ENCODE measurements around the gene PAFAH1B1.
A peak's percentile ranks its signal among the peaks of the same experiment; 100 is the strongest.

The PAFAH1B1 gene

DNA sequence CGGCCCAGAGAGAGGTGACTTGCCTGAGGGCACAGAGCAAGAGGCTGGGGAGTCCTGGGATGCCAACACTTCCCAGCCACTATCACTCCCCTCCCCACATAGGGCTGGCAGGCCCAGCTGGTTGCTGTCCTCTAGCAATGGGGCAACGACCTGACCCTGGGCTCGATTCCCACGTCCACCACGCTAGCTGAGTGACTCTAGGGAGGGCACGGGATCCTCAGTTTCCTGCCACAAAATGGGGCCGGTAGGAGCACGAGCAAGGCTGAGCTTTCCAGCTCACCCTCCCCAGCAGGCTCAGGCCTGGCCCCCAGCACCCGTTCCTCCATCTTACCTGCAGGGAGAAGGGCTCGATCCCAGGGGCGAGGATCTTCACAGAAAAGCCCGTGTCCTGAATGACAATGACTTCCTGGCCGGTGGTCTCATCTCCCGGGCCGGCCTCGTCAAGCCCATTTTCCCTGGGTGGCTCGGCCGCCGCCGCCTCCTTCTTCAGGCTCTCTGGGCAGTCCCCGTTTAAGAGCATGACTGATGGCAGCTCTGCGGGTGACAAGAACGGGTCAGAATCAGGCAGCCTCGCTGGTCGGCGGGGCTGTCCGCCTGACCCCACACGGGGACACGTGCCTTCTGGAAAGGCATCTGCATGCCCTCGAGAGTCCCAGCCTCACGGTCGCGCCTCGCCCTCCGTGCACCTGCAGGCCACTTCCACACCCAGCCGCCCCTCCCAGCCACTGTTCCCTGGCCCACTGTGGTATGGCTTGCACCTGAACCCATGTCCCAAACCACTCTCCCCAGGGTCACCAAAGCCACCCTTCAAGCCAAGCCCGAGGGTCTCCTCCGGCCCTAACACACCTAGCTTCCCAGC is 110.8 kb downstream of the PAFAH1B1 start:
- DNase-seq (ENCODE audit: low spot score): no peak

DNA sequence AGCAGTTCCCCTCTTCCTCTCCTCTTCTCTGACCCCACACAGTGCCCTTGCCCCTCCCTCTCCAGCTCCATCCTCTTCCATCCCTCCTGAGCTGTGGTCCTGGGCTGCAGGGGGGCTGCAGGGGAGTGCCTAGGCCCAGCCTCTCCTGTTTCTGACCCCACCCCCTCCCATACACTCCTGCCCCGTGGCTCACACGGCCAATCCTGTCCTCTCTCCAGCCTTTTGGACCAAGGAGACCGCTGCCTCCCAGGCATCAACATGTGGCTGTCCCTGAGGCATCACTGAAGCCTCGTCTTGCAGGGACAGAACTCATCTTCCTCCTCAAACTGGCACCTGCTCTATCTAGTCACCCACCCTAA is 111.4 kb downstream of the PAFAH1B1 start:
- no peak for DNase-seq (ENCODE audit: low spot score)

DNA sequence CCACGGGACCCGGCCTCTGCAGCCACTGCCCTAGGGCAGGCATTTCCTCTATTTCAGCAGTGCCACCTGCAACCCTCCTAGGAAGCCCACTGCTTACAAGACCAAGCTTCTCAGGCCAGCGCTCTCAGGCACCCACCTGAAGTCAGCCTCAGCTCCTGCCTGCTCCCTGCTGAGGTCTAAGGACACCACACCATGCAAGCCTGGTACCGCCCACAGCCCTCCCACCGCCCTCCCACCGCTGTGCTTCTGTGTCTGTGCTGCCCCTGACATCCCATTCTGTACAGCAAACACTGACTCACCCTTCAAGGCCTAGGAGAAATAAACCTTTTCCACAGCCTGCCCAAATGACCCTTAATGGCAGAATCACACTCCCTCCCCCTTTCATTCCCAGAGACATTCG is 111.8 kb downstream of the PAFAH1B1 start:
- peak; percentile 89 for DNase-seq (ENCODE audit: low spot score)

DNA sequence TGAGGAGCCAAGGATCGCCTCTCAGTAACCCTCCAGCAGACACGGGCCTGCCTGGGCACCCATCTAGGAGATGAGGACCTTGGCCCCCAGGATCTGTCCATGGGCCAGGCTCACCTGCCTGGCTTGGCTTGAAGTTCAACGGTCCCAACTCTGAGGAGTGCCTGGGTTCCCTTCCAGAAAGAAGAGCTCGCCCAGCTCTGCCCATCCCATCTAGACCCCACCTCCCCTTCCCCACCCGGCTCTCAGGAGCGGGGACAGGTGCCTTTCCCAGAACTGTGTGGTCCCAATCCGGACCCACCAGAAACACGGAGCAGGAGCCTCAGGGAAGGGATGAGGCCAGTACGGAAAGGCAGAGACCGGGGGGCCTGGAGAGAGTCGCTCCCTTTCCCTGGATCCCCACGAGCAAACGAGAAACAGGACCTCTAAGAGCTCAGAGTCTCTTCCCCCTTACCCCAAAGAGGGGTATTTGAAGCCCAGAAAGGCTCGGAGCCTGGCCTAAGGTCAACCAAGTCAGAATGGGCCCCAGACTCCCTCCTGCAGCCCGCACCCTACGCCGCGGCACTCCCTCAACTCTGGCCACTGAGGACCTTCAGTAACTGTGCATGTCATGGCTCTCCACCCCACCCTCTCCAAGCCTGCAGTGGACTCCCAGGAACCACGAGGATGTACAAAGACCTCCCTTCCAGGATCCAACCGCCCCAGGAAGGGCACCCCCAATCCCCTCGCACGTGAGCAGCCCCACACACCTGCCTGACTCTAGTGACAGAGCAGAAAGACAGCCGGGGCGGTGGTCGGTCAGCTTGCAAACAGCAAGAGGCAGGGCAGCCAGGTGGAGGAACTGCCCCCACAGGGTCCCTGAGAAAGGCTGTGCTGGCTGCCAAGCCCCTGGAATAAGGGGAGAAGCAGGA is 112.7 kb downstream of the PAFAH1B1 start:
- DNase-seq (ENCODE audit: low spot score): no peak

DNA sequence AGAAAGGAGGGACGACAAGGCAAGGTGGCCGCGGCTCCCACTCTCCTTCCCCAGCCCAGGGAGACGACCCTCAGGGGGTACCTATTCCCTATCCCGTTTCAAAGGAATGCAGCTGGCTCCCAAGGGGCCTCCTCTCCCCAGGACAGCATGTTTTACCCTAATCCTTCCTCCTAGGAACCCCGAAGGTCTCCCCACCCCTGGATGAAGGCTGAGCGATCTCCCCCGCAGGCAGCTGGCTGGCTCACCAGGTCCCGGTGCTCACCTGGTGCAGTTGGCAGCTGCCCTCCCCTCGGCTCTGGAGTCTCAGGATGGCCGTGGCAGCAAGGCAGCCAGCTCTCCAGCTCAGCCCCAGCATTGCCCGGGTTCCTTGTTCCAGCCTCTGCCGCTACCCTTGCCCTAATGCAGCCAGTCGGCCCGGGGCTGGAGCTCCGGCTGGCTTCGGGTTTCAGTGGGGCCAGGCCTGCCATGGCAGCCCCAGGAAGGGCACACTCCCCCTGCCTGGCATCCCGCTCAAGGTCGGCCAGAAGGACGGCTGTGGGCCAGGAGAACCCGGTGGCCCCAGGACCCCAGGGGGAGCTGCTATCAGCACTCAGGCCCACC is 113.6 kb downstream of the PAFAH1B1 start:
- no peak for DNase-seq (ENCODE audit: low spot score)

DNA sequence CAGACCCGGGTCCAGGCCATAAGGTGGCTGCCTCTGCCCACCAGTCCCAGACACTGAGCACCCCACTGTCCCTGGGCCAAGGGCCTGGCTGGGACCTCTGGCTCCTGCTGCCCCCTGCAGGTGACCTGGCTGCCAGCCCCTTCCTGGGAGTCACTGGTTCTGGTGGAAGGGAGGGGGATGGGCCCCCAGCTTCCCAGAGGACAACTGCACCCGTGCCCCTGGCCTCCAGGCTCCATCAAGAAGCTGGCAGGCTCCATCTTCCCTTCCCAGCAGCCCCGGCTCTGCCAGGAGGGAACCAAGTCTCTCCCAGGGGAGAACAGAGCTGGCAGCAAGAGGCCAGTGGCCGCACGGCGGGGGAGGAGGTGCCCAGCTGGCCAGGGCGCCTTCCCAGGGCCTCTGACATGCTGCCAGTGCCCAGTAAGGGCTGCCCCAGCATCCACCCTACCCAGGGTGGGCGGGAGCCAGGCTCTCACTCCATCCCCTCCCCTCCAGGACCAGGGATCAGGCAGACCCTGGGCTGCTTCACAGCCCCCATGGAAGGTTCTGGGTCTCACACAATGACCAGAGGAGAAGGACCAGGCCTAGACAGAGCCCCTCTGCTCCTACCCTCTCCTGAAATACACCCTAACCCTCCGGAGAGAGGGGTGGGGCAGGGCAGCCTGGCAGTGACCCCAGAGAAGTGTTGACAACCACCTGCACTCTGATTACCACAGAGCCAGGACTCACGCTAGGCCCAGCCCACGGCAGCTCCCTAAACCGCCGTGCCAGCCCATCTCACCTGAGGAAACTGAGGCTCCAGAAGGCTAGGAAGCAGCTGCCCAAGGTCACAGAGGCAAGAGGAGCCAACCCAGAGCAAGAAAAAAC is 114.5 kb downstream of the PAFAH1B1 start:
- DNase-seq (ENCODE audit: low spot score): peak; percentile 48

DNA sequence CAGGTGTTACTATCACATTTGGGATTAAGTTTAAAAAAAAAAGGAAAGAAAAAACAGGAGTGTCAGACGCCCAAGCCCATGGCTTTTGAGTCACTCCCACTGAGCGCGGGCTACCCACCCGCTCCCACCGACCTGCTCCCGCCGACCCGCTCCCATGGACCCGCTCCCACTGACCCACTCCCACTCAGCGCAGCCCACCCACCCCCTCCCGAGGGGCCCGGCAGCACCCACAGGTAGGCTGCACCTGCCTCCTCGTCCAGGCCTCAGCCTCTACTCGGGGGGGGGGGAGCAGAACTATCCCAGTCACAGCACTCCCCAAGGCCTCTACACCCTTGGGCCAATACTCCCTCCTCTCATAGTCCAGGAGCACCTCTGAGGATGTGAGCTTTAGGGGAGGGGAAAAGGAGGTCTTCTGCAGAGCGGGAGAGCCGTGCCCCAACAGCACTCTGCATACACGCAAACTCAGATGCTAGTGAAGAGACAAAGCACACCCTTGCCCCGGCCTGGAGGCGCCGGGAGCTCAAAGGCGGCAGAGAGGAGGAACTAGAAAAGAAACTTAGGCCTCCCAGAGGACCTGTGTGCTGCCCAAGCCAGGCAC is 115.2 kb downstream of the PAFAH1B1 start:
- DNase-seq (ENCODE audit: low spot score): no peak

DNA sequence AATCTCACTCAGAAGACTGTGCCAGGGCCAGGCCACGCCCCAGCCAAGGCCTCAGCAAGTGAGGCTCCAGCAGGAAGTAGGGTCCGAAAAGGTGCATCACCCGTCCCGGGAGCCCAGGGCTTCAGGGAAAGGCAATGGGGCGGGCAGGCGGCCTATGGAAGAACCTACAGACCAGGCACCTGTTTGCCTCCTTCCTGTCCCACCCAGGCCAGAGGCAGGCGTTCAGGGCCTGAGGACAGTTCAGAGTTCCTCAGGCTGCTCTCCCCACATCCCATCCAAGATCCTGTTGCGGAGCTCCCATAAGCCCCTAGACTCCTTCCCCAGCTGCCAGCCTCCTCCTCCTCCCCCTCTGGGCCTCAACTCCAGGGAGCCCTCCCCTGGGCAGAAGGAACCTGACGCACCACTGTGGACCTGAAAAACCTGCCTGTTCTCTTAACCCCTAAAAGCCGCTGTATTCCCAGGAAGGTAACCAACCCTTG is 115.8 kb downstream of the PAFAH1B1 start:
- DNase-seq (ENCODE audit: low spot score): no peak

DNA sequence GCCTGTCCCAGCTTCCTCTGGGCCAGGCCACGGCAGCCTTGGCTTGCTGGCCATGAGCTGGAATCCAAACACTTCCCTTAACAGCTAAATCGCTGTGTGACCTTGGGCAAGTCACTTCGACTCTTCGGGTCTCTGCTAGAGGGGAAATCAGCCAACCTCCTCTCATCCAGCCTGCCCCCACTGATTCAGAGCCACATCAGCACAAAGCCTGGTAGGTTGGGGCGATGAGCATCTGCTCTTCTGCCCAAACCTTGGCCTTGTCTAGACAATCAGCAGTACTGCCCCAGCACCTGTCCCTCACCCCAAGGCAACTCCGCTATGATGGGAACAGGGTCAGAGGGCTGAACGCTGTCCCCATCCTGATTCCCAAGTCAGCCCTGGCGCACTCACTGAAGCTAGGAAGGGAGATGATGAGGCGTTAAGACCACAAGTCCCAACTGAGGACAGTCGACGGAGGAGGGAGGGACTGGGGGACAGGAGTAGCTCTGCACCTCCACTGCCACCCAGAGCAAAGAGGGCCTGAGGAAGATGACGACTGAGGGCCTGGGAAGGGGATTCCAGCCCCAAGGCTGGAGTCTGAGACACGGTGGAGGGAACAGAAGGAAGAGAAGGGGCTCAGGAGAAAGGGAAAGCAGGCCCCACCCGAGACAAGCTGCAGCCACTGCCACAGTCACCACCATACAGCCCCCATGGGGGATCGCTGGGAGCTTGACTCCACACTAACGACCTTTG is 116.8 kb downstream of the PAFAH1B1 start:
- DNase-seq (ENCODE audit: low spot score): no peak

DNA sequence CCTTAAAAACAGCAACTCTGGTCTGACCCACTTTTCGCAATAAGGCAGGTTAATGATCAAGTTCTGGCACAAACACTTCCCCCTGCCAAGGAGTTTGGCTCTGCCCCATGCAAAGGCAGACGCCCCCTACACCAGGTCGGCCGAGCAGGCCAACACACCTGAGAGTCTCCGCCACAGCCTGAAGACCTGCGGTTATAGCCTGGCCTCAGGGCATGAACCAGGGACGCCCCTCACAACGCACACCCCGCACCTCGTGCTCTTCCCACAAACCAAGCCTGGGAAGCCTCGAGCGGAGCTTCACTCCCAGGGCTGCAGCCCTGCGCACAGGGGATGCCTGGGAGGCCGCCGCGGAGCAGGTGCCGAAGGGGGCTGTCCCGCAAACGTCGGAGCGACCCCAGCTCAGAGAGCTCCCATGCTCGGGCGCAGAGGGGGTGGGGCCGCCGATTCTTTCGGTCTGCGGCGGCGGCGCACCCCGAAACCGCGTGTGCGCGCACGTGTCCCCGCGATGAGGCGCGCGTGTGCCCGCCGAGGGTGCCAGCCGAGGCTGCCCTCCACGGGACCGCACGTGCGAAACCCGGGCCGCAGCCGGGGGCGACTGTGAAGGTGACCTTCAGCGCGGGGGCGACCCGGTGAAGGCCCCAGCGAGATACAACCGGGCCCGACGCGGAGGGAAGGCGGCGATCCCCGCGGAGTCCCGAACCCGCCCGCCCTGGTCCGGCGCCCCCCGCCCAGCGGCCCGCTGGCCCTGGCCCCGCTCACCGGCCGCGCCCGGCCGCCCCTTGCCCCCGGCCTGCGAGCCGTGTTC is 117.6 kb downstream of the PAFAH1B1 start:
- peak; percentile 44 for DNase-seq (ENCODE audit: low spot score)

DNA sequence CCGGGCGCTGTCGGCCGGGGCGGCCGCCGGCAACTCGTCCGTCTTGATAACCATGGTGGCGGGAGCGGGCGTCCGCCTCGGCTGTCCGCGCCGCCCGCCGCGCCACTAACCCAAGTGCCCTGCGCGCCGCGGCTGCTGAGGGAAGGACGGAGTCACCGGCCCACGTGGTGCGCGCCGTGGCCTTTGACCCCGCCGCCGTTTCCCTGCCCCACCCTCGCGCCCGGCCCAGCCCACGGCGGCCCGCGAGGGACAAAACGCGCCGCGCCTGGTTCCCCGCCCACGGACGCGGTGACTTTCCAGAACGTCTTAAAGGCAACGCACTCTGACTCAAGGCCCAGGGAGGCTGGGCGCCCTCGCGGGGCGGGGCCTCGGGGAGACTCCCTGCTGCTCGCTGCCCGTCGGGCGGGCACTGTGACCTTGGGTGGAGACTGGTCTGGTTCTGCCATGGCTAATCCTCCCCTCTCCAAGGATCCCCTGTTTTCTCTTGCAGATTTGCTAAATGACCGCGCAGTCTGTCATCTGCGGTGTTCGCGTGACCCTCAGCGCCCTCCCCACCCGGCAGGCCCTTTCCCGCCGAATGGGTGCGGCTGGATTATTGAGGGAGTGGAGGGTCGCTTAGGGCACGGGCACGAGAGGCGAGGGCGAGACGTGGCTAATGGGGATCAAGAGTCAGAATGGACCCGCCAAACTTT is 118.3 kb downstream of the PAFAH1B1 start, which contains the start of gene CLUH:
Gene CLUH (minus strand): TSS at position 157 of the 692 bp plus-strand sequence. CDS start 103 bp downstream, at position 54.
- DNase-seq (ENCODE audit: low spot score): peak; percentile 99

DNA sequence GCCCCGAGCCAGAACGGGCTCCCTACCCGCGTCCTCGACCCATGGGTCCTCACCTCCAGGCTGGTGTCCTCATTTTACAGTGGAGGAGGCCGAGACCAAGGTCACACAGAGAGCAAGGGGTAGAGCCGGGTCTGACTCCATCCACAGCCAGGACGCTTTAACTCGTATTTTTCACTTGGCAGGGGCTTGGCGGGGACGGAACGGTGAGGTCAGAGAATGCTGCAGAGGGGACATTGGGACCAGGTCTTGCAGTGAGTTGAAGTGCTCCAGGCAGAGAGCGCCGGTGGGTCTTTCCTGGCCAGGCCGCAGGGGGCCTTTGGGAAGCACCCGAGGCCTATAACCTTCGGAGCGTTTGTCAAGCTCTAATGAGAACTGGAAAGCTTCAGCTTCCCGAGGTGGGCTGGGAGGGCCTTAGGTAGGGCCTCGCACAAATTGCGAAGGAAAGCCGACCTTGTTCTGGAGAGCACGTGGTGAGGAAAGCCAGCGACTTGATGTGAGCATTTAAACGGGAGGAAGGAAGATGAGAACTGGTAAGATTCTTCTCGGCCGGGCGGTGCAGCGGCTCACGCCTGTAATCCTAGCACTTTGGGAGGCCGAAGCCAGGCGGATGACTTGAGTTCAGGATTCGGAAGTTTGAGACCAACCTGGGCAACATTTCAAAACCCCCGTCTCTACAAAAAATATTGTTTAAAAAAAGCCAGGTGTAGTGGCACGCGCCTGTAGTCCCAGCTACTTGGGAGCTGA is 119.0 kb downstream of the PAFAH1B1 start:
- no peak for DNase-seq (ENCODE audit: low spot score)

DNA sequence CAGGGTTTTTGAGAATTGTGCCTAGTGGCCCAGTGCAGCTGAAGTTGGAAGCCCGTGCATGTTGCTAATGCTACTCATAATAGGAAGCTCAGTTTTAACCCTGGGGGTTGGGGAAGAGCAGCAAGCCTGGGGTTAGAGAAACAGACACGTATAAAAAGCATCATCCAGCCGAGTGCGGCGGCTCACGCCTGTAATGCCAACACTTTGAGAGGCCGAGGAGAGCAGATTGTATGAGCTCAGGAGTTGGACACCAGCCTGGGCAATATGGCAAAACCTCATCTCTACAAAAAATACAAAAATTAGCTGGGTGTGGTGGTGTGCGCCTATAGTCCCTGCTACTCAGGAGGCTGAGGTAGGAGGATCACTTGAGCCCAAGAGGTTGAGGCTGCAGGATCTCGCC is 120.4 kb downstream of the PAFAH1B1 start:
- no peak for DNase-seq (ENCODE audit: low spot score)

DNA sequence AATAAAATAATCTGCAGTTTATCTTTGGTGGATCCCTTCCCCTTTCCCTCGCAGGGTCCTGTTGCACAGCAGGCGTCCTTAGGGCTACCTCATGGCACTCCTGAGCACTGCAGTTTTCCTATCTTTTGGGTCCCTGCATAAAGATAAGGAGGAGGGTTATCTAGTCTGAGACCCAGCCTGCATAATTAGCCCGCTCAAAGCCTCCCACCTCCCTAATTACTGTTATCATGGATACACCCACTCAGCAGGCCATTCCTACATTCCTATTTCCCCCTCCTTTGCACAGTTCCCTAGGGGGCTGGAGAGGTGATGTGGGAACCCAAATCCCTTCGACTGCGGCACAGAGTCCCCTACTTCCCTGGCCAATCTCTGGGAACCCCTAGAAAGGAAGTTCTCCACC is 123.2 kb downstream of the PAFAH1B1 start:
- DNase-seq (ENCODE audit: low spot score): no peak

DNA sequence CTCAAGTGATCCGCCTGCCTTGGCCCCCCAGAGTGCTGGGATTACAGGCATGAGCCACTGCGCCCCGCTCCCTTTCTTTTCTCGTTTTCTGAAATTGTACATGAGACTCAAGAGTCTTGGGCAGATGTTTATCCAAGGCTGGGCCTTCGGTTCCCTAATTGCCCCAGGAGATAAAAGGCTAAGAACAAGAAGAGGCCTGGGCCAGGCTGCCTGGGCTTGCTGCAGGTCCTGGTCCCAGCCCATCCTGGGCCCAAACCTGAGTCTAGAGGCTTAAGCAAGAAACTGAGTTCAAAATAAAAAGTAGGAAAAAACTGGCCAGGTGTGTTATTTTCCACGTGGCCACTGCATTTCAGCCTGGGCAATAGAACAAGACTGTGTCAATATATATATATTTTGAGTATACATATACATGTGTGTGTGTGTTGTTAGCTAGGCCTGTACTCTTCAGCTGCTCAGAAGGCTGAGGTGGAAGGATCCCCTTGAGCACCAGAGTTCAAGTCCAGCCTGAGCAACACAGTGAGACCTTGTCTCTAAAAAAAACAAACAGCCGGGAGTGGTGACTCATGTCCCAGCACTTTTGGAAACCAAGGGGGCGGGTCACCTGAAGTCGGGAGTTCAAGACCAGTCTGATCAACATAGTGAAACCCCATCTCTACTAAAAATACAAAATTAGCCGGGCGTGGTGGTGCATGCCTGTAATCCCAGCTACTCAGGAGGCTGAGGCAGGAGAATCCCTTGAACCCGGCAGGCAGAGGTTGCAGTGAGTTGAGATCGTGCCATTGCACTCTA is 124.9 kb downstream of the PAFAH1B1 start:
- DNase-seq (ENCODE audit: low spot score): no peak

DNA sequence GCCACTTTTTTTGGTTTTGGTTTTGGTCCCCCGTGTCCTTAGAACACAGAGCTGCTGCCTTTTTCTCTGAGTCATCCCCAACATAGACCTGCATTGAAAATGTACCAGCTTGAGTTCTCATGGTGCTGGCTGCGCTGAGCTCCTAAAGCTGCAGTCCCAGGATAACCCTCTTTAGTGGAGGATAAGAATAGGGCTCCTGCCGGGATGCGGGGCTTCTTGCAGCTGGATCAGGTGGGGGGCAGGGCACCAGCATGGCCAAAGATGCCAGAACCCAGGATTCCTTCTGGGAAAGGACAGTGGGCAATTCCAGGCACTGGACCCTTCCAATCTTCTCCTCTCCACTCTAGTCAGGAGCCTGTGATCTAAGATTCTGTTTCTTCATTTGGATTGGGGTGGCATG is 126.4 kb downstream of the PAFAH1B1 start:
- DNase-seq (ENCODE audit: low spot score): no peak

DNA sequence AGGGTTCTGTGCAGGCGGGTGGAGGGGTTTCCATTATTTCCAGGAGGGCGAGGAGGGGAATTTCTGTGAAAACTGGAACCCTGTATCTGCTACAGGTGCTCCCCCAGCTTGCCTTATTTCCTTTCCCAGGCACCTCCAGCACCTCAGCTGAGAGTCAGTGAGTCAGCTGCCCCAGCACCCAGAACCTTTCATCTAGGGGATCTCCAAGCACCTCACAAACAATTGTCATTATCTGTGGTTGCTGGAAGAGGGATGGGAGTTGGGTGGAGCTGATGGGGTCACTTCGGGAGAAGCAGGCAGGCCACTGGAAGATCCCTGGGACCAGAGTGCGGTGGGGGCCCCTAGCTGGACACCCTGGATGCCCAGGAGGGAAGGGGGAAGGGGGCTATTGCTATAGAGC is 128.1 kb downstream of the PAFAH1B1 start:
- no peak for DNase-seq (ENCODE audit: low spot score)

Data from hepatic stellate cell (primary cell).